VCaP (cell line): ENCODE measurements around the gene SH3PXD2A.

Experiments
- H3K27ac ChIP-seq: fragments of 450-650 bp; 2 replicates; pipeline ENCODE4 v1.5.1; 2017
- TF ChIP-seq, protein P1 (sequence below): fragments of 450-650 bp; conservative IDR thresholded peaks from 2 replicates; pipeline ENCODE4 v1.5.1; 2017; ENCODE audit warnings: mild to moderate bottlenecking, moderate library complexity

The SH3PXD2A gene

DNA sequence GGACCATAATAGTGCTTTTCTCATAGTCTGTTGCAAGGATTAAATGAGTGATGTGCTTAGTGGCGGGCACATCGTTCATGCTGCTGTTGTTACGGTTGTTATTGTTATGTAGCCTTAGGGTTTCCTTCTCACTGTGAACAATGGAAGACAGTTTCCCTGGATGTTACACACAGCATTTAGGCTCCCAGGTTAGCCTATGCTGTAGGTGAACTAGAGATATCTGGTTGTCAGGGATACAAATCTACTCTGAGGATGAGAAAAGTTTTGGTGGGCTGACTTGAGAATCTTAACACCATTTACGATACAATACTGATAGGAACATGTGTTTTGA lies 14.7 kb downstream of the SH3PXD2A start:
- TF ChIP-seq, protein P1, sequence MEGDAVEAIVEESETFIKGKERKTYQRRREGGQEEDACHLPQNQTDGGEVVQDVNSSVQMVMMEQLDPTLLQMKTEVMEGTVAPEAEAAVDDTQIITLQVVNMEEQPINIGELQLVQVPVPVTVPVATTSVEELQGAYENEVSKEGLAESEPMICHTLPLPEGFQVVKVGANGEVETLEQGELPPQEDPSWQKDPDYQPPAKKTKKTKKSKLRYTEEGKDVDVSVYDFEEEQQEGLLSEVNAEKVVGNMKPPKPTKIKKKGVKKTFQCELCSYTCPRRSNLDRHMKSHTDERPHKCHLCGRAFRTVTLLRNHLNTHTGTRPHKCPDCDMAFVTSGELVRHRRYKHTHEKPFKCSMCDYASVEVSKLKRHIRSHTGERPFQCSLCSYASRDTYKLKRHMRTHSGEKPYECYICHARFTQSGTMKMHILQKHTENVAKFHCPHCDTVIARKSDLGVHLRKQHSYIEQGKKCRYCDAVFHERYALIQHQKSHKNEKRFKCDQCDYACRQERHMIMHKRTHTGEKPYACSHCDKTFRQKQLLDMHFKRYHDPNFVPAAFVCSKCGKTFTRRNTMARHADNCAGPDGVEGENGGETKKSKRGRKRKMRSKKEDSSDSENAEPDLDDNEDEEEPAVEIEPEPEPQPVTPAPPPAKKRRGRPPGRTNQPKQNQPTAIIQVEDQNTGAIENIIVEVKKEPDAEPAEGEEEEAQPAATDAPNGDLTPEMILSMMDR = no peak
- H3K27ac ChIP-seq = no peak overlapping the region; the same call in 1 of the 2 replicates

DNA sequence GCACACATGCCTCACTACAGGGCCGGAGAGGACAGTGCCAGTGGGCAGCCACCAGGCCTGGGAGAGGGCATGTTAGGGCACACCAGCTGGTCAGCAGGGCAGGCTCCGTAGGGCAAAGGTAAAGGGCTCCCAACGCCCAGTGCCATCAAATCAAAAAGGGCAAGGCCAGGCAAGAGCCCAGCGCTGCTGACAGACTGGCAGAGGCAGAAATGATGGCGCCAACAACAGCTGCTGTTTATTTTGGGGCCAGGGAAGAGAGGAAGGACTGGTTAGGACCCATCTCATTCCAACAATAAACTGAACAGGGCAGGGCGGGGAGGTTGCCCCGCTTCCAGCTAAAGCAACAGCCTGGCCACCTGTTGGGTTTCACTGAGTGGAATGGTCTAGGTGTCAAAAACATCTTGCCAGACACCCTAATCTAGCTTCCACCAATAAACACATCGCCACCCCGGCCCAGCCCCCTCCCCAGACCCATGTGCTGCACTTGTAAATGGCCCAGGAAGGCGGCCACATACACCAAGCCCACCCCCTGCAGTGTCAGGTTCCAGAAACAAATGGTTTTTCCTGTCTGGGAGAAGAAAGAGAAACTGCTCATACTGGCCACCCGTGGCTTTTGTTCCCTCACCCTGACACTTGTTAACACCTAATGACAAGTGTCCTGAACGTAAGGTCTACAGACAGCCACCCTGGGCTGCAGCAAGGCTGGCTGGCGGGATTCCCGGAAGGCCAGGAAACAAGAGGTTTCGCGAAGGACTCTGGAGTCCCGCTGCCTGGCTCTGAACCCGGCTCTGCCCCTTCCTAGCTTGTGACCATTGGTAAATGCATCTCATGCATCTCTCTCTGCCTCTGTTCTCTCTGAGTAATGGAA lies 15.3 kb downstream of the SH3PXD2A start:
- TF ChIP-seq, protein P1 = no peak
- H3K27ac ChIP-seq = peak overlapping the region; percentile 20; the same call in 1 of the 2 replicates

DNA sequence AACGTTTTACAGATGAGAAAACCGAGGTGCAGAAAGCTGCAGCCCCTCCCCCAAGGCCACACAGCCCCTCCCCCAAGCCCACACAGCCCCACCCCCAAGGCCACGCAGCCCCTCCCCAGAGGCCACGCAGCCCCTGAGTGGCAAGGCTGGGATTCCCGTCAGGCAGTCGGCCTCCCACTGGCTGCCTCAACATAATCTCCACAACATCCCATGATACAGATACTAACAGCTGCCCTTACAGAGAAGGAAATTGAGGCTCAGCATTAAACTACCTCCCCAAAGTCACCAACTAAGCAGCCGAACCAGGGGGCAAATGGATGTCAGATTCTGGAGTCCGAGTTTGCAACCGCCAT lies 15.9 kb downstream of the SH3PXD2A start:
- no peak overlapping the region for H3K27ac ChIP-seq
- TF ChIP-seq, protein P1 = no peak

DNA sequence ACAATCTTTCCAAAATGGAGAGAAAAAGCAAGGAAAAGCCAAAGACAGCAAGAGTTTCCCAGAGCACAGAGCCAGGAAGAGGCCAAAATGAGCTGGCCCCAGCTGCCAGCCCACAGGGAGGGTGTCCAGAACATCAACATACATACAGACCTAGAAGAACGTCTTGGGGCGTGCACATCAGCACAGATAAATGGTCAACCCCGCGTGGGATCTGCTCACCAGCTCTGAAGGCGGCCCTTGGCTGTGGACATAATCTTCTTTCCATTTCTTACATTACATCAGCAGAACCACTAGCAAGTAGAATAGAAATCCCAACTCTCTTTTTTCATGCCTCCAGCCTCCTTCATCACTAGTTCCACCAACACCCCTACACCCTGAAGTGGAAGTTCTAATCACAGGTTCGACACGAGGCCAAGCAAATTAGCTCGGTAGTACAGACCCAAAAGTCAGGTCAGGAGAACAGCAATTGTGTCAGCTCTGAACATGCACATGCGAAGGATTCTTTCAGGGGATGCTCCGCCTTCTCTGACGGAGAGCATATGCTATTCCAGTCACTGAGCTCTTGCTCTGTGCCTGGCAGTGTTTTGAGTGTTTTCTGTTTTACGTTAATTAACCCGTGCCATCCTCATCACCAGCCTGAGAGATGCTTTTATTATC lies 16.4 kb downstream of the SH3PXD2A start:
- H3K27ac ChIP-seq = no peak overlapping the region

DNA sequence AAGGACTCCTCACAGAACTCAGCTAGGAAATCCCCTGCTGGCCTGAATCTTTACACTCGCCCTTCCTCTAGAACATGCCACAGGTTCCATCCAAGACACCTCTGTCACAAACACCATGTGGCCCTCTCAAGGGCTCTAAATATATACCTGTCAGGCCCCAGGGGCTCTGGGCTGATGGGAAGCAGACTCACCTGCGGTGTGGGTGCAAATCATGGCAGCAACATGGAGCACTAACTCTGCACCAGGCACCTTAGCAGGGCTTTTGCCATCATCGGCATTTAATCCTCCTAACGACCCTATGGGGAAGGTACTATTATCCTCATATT lies 17.3 kb downstream of the SH3PXD2A start:
- TF ChIP-seq, protein P1 = no peak
- peak overlapping the region; percentile 81 for H3K27ac ChIP-seq

More for the DNA sequence above, 16.4 kb downstream of the SH3PXD2A start:
- TF ChIP-seq, protein P1 = no peak

DNA sequence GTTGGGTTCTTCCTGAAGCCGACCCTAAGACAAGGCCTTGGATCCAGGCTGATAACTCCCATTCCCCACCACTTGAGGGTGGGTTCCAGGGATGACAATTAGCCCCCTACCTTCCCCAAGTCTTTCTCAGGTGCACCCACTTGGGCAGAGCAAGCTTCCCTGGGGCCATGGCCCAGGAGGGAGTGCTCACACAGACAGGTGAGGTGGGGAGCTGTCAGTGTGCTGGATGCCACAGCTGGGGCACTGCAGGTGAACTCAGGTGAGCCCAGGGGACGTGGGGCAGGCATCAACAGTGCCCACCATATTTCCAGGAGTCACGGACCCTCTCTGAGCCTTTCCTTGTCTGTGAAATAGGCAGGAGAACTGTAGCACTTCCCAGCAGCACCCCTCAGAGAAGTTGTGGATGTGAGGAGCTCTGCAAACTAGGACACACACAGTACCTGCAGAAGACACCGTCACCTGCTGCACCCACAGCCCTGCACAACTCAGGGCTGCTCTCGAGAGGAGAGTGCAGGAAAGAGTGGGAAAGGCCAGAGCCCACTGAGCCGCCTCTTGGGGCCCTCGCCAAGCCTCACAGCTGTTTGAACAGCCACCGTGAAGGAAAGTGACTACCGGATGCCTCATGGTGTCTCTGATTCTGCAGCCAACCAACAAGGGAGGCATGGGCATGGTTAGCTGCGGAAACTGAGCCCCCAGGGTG lies 17.9 kb downstream of the SH3PXD2A start:
- H3K27ac ChIP-seq = peak overlapping the region; percentile 81
- TF ChIP-seq, protein P1 = no peak

DNA sequence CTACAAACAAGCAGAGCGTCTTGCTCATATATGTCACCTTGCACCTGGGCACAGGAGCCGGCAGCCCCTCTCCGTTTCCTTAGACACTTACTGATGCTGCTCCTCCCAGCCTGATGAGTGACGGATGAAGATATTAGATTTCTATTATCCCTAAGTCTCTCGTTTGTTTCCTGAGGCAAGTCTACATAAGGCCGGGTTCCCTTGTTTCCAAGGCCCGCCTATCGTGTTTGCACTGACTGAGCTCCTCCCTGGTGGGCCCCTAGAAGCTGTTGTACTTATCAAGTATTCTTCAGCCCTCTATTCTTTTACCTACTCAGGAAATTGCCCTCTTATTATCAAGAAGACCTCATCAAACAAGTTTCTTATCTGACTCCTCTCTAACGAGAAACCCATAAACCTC lies 18.5 kb downstream of the SH3PXD2A start:
- TF ChIP-seq, protein P1 = no peak
- peak overlapping the region; percentile 81 for H3K27ac ChIP-seq
